HG03460 (cell line): ENCODE measurements around the gene PCSK5.
A peak's percentile ranks its signal among the peaks of the same experiment; 100 is the strongest.

Experiments used
- ATAC-seq: cut with Tn5 transposase; IDR thresholded peaks from one replicate; pipeline ENCODE4 v1.9.1; 2021; ENCODE audit not compliant: unreplicated experiment

Gene PCSK5

DNA sequence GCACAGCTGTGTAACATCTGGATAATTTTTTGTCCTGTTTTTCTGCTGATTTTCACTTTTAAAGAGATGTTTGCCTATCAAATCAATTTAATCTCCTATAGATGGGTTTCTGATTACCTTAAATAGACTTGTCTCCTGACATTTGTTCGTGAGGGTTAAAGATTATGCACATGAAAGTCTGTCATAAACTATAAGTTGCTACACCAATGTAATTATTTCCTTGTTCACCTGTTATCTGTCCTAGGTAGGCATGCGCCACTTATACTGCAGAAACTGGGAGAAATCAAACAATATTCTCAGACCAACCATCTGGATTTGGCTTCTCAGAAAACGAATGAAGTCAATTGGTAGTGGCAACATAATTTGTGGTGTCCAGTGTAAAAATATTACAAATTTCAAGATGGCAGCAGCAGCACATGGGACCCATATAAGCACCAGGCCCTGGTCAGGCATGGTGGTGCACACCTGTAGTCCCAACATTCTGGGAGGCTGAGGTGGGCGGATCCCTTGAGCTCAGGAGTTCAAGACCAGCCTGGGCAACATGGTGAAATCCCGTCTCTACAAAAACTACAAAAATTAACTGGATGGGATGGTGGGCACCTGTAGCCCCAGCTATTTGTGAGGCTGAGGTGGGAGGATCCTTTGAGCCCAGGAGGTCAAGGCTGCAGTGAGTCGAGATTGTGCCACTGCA is 483.5 kb downstream of the PCSK5 start:
- ATAC-seq = no peak

DNA sequence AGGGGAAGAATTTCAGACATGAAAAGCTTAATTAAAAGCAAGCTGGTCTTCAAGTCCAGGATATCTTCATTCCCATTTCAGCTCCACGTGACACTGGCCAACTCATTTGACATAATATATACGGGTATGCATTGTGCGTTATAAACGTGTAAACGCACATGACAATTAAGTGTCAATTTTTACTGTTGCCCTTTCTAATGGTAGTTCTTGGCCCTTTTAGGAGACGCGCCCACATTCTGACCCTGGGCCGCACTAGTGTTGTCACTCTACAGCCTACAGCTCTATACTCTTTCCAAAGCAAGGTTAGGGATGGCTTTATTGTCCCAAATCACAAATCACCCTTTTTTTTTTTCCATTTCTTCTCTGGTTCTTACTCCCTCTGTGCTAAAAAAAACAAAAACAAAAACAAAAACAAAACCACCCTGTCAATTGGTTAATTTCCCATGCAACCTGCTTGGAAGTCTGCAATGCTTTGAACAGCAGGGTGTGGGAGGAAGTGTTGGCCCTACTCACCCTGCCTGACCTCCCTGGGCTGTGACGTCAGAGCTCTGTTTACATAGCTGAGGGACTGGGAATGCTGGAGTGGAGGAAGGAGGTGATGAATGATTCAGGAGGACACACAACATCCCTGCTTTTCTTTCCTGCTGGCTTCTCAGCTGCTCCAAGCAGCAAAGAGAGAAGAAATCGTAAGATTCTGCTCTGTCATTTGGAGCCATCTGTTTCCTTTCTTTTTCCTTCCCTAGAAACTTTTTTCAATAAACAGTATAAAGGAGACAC is 484.5 kb downstream of the PCSK5 start:
- no peak for ATAC-seq

DNA sequence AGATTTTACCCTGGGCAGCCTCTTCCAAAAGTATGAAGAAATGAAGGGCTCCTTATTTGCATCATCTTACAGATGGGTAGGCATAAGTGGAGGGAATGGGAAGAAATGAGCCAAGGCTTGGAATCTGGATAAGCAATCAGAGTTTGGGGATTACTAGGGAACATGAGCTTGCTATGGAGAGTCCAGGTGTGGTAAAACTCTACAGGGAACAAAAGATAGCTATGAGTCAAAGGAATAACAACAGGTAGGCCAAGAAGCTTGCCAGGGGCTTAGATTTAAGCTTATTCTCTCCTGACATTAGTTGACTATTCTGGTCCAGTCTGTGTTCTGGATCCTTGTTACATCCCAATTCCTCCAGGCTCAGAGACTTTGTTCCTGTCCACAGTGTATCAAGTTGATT is 487.3 kb downstream of the PCSK5 start:
- no peak for ATAC-seq

DNA sequence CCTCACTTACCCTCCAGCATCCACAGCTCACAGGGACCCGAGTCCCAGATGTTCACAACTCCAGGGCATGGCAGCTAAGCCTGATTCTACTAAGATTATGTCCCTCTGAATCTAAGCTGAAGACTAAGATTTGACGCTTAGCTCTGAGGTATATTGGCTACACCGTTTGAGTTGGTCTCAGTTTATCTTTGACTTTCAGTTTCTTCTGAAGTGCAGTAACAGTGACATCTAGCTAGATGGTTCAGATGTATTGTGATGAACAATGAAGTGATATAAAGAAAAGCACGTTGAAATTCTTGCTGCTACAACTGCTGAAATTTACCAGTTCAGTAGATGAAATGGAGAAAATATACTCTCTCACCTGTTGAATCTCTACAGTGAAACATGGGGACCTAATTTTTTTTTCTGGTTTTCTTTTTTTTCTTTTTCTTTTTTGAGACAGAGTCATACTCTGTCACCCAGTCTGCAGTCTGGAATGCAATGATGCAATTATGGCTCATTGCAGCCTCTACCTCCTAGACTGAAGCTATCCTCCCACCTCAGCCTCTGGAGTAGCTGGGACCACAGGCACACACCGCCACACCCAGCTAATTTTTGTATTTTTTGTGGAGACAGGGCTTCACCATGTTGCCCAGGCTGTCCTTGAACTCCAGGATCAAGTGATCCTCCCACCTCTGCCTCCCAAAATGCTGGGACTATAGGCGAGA is 488.0 kb downstream of the PCSK5 start:
- no peak for ATAC-seq

DNA sequence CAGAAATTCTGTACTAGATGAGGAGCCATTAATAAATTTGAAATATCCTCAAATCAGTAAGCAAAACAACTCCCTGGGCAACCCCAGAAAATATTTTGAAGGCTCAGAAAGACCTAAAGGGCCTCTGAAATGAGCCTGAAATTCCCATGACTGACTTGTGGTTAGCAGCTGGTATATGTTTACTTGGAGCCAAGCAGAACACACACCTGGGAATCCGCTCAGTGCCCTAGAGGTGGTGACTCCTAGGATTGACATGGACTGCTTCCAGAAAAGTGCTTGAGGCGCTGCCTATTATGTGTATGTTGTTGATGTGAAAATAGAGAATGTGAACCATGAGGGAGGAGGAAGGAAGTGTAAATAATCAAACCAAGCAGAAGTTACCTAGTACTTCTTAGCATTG is 489.0 kb downstream of the PCSK5 start:
- no peak for ATAC-seq

DNA sequence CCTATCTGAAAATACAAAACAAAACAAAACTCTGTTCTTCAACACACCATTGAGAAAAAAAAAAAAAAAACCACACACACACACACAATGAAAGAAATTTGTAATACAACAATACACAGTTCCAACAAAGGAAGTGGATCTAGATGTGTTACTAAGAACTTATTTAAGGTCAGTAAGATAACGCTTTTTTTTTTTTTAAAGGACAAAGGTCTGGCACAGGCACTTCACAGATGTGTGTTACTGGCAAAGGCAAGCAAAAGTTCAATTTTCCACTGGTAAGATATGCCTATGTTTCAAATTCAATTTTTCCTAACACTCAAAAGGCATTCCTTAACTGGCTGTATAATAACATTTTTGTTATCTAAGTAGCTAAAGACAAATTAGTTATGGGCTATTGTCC is 500.2 kb downstream of the PCSK5 start:
- ATAC-seq = no peak

DNA sequence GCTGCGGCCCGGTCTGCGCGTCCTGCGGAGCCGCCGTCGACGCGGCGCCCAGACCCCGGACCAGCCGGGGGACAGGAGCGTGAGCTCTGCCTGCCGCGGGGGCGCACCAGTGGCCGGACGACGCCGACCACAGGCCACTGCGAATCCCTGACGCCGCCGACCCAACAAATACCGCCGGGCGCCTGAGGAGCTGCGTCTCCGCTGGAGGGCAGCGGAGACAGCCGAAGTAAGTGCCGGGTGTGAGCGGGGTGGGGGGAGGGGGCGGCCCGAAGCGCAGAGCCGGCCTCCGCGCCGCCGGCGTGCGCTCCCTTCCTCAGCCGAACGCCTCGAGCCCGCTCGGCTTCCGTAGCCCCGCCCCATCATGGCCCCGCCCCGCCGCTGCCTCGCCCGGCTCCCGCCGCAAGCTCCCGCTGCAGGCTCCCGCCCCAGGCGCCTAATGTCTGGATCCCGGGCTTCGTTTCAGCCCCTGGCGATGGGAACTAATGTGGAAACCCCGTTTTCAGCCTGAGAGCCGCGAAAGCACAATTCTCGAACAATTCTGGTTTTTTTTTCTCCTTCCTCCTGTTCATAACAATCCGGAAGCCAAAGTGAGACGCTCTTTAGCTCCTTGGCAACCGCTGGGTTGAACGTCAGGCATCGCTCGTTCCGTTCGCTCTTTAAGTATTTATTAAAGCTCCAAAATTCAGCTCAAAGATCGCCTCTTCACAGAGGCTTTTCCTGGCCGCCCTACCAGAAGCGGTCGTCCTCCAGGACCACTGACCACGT is 503.9 kb downstream of the PCSK5 start, which contains the start of gene RFK:
Gene RFK (minus strand): TSS at position 232 of the 765 bp plus-strand sequence. CDS start 255 bp downstream, outside the sequence.
- peak; percentile 70 for ATAC-seq

DNA sequence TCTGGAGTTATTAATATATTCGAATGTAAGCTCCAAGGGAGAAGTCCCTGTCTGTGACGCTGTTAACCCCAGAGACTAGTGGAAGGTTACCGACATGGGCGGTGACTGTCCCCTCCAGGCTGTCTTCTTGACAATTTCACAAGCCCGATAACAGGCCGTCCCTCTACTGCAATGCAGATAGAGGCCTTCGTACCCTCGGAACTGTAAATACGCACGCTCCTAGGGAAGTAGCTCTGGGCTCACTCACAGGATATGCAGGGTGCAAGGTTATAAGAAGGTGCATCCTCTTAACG is 504.4 kb downstream of the PCSK5 start:
- peak; percentile 47 for ATAC-seq

DNA sequence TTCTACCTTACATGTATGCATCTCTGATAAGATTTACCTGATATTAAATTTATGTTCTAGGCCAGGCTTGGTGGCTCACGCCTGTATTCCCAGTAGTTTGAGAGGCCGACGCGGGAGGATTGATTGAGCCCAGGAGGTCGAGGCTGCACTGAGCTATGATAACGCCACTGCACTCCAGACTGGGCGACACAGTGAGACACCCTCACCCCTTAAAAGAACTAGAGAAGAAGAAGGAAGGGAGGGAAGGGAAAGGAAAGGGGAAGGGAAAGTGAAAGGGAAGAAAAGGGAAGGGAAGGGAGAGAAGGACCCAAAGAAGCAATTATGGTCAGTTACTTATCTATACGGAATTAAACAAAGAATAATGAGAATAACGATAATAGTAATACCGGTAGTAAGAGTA is 504.9 kb downstream of the PCSK5 start:
- ATAC-seq = no peak

DNA sequence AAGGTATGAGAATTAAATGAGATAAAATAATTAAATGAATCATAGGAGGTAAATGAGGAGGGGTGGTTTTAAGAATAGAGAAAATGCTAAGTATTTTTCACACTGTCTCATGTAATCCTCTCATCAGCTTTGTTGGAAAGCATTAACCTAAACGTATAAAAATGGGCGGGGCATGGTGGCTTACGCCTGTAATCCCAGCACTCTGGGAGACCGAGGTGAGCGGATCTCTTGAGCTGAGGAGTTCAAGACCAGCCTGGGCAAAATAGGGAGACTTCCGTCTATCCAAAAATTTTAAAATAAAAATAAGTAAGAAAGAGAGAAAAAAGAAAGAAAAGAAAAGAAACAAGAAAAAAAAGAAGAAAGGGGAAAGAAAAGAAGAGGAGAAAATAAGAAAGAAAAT is 505.7 kb downstream of the PCSK5 start:
- ATAC-seq = no peak

DNA sequence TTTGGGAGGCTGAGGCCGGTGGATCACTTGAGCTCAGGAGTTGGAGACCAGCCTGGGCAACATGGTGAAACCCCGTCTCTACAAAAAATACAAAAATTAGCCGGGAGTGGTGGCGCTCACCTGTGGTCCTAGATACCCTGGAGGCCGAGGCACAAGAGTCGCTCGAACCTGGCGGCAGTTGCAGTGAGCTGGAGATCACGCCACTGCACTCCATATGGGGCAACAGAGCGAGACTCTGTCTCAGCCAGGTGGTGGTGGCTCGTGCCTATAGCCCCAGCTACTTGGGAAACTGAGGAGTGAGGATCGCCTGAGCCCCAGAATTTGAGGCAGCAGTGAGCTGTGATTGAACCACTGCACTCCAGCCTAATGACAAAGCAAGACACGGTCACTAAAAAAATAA is 506.1 kb downstream of the PCSK5 start:
- no peak for ATAC-seq

DNA sequence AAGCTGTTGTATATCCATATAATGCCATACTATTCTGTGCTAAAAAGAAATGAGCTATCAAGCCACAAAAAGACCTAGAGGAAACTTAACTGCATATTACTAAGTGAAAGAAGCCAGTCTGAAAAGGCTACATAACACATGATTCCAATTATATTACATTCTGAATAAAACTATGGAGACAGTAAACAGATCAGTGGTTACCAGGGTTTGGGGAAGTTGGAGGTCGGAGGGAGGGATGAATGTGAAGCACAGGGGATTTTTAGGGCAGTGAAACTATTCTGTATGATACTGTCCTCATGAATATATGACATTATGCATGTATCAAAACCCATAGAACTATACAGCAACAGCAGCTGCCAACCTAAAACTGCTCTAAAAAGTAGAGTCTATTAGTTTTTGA is 509.4 kb downstream of the PCSK5 start:
- no peak for ATAC-seq

DNA sequence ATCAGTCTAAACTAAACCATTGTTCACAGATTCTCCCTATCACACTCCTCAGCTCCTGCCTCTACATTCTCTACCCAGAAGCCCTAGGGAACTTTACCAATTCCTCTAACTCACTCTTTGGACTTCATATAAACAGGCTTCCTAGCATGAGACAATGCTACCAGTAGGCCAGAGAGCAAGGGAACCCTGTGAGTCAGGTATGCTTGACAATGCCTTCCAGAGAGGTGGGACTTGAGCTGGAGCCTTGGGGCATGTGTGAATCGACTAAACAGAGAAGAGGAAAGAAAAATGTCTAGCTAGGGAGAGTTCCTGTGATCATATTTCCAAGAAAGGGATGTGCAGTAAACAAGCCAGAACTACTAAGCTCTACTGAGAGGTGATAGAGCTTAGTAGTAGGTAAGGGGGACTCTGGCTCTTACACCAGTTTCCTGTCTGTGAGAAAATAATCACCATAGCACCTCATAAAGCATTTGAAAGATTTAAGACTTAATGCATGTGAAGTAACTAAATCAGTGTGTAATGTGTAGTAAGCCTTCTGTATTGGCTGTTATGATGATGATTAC is 510.1 kb downstream of the PCSK5 start:
- ATAC-seq = no peak

DNA sequence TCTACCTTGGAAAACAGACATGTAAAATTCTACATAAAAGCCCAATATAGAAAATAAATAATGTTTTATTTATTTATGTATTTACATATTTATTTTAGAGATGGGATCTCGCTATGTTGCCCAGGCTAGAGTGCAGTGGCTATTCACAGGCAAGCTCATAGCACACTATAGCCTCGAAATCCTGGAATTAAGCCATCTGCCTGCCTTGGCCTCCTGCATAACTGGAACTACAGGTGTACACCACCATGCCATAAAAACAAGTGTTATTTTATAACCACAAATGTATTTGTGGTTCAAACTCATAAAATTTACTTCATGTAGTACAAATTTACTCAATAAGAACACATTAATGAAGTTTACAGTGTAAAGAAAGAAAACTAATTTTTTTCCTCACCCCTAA is 510.7 kb downstream of the PCSK5 start:
- no peak for ATAC-seq

DNA sequence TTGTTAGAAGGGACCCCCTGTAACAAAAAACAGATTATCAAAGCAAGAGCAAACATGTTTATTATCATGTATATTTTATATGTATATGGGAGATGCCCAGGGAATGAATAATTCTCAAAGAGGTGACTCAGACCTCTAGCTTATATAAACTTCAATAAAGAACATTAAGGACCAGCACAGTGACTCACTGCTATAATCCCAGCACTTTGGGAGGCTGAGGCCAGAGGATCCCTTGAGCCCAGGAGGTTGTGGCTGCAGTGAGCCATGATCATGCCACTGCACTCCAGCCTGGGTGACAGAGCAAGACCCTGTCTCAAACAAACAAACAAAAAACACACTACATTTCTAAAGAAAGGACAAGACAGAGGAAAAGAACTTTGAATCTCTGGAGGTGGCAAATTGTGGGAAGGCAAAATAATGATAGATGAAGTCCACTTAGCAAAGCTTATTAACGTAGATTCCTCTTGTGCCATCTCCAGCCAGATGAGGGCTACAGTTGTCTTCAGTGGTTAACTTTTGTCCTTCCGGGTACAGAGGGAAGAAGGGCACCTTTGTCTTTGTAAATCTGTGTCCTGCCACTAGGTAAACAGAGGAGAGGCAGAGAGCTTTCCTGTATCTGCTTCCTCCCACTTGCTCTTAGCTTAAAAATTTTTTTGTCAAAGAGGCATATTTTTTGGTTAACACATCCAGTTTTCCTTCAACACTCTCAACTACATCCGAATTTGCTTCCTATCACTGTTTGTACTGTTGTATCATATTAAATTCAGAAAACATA is 511.3 kb downstream of the PCSK5 start:
- ATAC-seq = no peak

DNA sequence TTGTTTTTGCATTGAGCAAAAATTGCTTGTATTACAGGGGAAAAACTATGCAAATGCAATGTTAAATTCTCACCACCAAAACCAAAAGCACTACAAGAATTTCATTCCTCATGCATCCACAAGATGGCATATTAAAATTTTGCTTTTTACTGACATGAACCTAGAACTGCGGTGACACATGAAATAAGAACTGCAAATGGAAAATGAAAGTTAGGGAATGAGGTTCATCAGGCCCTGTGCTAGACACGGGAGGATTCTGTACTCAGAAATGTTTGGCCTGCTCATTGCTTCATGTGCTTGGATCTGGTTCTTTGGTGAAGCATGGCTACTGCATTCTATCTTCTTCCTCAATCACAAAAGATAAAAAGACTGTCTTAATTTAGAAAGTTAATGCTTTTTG is 512.9 kb downstream of the PCSK5 start:
- peak; percentile 89 for ATAC-seq

DNA sequence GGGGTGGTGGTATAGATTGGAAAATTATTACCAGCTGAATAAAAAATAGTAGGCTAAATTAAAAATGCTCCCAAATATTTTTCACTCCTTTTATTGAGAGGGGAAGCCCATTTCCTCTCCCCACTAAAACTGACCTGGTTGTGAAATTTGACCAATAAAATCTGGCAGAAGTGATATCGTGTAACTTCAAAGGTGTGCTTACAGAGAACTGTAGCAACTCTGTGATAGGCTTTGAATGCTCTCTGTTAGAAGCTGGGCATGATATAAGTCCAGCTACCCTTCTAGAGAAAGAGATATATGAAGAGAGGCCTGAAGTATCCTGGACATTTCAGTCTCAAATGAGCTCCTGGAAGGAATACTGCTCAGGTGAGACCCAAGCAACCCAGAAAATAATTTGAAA is 513.9 kb downstream of the PCSK5 start:
- no peak for ATAC-seq

DNA sequence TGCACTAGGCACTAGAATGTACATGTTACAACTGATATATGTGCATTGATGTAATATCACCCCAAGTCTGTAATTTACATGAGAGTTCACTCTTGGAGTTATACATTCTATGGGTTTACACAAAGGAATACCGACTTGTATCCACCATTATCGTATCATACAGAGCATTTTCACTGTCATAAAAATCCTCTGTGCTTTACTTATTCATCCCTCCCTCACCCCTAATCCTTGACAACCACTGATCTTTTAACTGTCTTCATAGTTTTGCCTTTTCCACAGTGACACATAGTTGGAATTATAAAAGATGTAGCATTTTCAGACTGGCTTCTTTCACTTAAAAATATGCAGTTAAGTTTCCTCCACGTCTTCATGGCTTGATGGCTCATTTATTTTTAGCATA is 514.9 kb downstream of the PCSK5 start:
- ATAC-seq = no peak

DNA sequence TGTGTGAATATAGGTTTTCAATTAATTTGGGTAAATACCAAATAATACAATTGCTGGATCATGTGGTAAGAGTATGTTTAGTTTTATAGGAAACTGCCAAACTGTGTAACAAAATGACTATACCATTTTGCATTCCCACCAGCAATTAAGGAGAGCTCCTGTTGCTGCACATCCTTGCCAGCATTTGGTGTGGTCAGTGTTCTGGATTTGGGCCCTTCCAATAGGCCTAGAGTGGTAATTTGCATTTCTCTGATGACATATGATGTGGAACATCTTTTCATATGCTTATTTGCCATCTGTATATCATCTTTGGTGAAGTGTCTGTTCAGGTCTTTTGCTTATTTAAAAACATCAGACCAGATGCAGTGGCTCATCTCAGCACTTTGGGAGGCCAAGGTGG is 515.4 kb downstream of the PCSK5 start:
- ATAC-seq = no peak
